NCI-H2196 (cell line): ENCODE measurements around the gene AP5S1.
A peak's percentile ranks its signal among the peaks of the same experiment; 100 is the strongest.

Experiments used
- DNase-seq: peaks from one replicate; lab custom pipeline; 2025; ENCODE audit not compliant: unreplicated experiment; lab: John Stamatoyannopoulos, UW

Gene AP5S1

GRCh38 chr20:3820048-3820900 is at the start of gene AP5S1:
AP5S1 (plus strand) TSS chr20:3820547; CDS start chr20:3822118, 1,571 bp downstream.
- DNase-seq = peak; percentile 97

- DNase-seq = no peak
Measured at GRCh38 chr20:3771552-3772058, 48.7 kb upstream of the AP5S1 start.

- no peak for DNase-seq
Measured at GRCh38 chr20:3775457-3776108, 44.8 kb upstream of the AP5S1 start.

- no peak for DNase-seq
Measured at GRCh38 chr20:3777381-3777715, 43.0 kb upstream of the AP5S1 start.

- no peak for DNase-seq
Measured at GRCh38 chr20:3777716-3778629, 42.4 kb upstream of the AP5S1 start.

- DNase-seq = no peak
Measured at GRCh38 chr20:3778976-3779375, 41.4 kb upstream of the AP5S1 start.

- DNase-seq = peak; percentile 94
Measured at GRCh38 chr20:3781153-3781910, 39.0 kb upstream of the AP5S1 start, which contains the start of gene SPEF1. SPEF1 (minus strand) TSS chr20:3781448; CDS start chr20:3781287, 161 bp downstream.

GRCh38 chr20:3782597-3782996 is 37.8 kb upstream of the AP5S1 start:
- DNase-seq = no peak

- no peak for DNase-seq
Measured at GRCh38 chr20:3783068-3783489, 37.3 kb upstream of the AP5S1 start.

- no peak for DNase-seq
Measured at GRCh38 chr20:3783511-3784195, 36.7 kb upstream of the AP5S1 start.

- DNase-seq = no peak
Measured at GRCh38 chr20:3784216-3784853, 36.0 kb upstream of the AP5S1 start.

- DNase-seq = no peak
Measured at GRCh38 chr20:3784863-3785239, 35.5 kb upstream of the AP5S1 start.

- DNase-seq = no peak
Measured at GRCh38 chr20:3785240-3786125, 34.9 kb upstream of the AP5S1 start.

- DNase-seq = peak; percentile 28
Measured at GRCh38 chr20:3786126-3786484, 34.2 kb upstream of the AP5S1 start.

- DNase-seq = peak; percentile 93
Measured at GRCh38 chr20:3786665-3787323, 33.6 kb upstream of the AP5S1 start, which contains the start of gene CENPB. CENPB (minus strand) TSS chr20:3786740; CDS start chr20:3786483, 257 bp downstream.

GRCh38 chr20:3787324-3788014 is 32.9 kb upstream of the AP5S1 start:
- no peak for DNase-seq

GRCh38 chr20:3788685-3789155 is 31.6 kb upstream of the AP5S1 start:
- DNase-seq = no peak
